M059J (cell line): Measurements from ENCODE around the gene CHD1. TPM values are rescaled to one million over a fixed set of nuclear protein-coding genes. Genes with fewer than 3 reads are reported as not detected.

Experiments used
- DNase-seq: peaks from one replicate; pipeline ENCODE4 v3.0.0-alpha.2; 2012; ENCODE audit warnings: low read depth
- total RNA-seq: library from RNA; depleted of rRNA; stranded (reverse); fragments of >200 nt; shearing (Covaris generic); gene quantifications from 2 replicates; pipeline ENCODE4 v1.2.3, GENCODE V29; 2014; rRNA removed

Gene CHD1
- total RNA-seq, 1 experiment from 2014 or later, result 27.1 TPM

DNA sequence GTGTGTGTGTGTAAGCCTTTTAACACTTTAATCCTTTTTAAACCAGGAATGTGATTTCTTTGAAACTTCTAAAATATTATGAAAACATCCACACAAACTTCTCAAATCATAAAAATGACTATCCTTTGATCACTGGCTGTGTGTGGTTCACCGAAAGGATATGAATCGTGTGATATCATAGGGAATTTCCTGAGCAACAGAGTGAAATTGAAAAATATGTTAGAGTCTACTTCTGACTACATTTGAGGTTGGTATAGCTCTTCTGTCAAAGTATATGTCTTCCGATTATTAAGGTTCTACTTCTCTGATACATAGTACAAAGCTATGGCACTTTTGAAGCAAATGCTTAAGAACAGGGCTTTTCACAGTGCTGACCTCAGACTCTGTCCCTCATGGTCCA lies 115.1 kb downstream of the CHD1 start:
- no peak for DNase-seq

DNA sequence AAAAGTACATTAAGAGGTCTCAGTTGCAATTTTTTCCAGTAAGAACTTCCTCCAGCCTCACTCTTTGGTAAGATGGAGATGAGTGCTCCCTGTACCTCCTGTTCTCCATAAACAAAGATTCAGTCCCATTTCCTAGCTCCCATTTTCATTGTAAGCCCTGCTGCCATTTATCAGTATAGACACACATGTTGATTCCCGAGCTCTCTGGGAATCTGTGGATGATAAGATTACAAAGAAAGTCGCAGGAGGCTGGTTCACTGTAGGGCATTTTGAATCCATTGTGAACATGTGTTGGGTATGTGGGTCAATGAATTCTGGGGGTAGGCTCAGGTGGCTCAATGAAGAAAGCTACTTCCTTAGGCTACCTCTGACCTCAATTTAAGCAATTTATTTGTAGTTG lies 118.6 kb downstream of the CHD1 start:
- DNase-seq, result no peak

DNA sequence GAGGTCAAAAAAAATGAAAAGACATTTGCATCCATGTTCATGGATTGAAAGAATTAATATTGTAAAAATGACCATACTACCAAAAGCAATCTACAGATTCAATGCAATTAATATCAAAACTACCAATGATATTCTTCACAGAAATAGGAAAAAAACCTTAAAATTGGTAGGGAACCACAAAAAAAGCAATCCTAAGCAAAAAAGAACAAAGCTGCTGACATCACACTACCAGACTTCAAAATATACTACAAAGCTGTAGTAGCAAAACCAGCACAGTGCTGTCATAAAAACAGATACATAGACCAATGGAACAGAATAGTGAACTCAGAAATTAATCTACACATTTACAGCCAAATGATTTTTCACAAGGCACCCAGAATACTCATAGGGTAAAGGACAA lies 121.0 kb downstream of the CHD1 start:
- no peak for DNase-seq

DNA sequence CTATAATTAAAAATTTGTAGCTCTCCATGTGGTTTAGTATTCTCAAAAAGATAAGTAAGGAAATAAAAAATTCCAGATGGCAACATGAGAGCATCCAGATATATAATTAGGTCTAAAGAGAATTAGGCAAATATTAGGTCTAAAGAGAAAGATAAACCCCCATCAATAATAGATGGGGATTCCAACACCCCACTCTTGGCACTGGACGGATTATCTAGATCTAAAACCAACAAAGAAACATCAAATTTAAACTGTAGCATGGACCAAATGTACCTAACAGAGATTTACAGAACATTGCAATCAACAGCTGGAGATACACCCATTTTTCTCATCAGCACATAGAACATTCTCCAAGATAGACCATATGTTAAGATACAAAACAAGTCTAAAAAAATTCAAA lies 123.7 kb downstream of the CHD1 start:
- DNase-seq, result no peak

DNA sequence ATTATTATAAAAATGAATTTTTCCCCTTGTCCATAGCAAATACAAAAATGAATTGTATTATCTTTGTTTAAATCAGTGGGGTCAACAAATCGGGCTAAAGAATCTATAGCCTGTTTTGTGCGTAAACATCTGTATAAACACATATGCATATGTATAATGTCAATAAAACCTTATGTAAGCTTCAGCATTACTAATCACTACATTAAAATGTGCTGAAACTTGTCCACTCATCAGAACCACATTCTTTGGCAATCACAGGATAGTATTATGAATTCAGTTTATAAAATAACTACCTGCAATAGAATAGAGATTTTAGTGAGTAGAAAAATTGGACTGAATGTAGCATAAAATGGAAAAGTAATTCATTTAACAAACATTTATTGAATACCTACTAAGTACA lies 124.7 kb downstream of the CHD1 start:
- DNase-seq, result no peak

Other genes with a start within 250 kb of the CHD1 start
- 29.9 and 51.1 TPM in 2 replicates for gene RGMB, start 155.3 kb downstream of the CHD1 start, total RNA-seq